DMS153 treated with DMSO at 0.1 percent for 48 hours (cell line): ENCODE data around the gene GLRA3.
A peak's percentile ranks its signal among the peaks of the same experiment; 100 is the strongest.
"Not testable (repeated sequence)": the region's sequence is repeated elsewhere in the genome, so short reads cannot be mapped to it uniquely, and the experiment has no call there.

Experiments used
- DNase-seq: peaks from one replicate; lab custom pipeline; 2025; ENCODE audit not compliant: unreplicated experiment; lab: John Stamatoyannopoulos, UW

GLRA3 gene

GRCh38 chr4:174669270-174669669 lies 159.8 kb downstream of the GLRA3 start:
- DNase-seq: no peak

- no peak for DNase-seq
Observed at GRCh38 chr4:174665799-174666198, 163.2 kb downstream of the GLRA3 start.

GRCh38 chr4:174663216-174663615 lies 165.8 kb downstream of the GLRA3 start:
- DNase-seq: no peak

- DNase-seq: no peak
Observed at GRCh38 chr4:174658246-174658645, 170.8 kb downstream of the GLRA3 start.

- no peak for DNase-seq
Observed at GRCh38 chr4:174657472-174657871, 171.6 kb downstream of the GLRA3 start.

GRCh38 chr4:174654634-174655033 lies 174.4 kb downstream of the GLRA3 start:
- no peak for DNase-seq

- DNase-seq: no peak
Observed at GRCh38 chr4:174650711-174651355, 178.2 kb downstream of the GLRA3 start.

- DNase-seq: no peak
Observed at GRCh38 chr4:174648812-174649211, 180.2 kb downstream of the GLRA3 start.

GRCh38 chr4:174646326-174646725 lies 182.7 kb downstream of the GLRA3 start:
- no peak for DNase-seq

- no peak for DNase-seq
Observed at GRCh38 chr4:174640146-174640545, 188.9 kb downstream of the GLRA3 start.

- no peak for DNase-seq
Observed at GRCh38 chr4:174635732-174636131, 193.3 kb downstream of the GLRA3 start.

GRCh38 chr4:174633399-174633798 lies 195.6 kb downstream of the GLRA3 start:
- DNase-seq: no peak

- peak; percentile 73 for DNase-seq
Observed at GRCh38 chr4:174631901-174632758, 196.9 kb downstream of the GLRA3 start.

GRCh38 chr4:174629907-174630450 lies 199.1 kb downstream of the GLRA3 start:
- not testable (repeated sequence) for DNase-seq

GRCh38 chr4:174629265-174629664 lies 199.8 kb downstream of the GLRA3 start:
- no peak for DNase-seq

GRCh38 chr4:174628191-174628590 lies 200.9 kb downstream of the GLRA3 start:
- no peak for DNase-seq

GRCh38 chr4:174627473-174627872 lies 201.6 kb downstream of the GLRA3 start:
- no peak for DNase-seq

GRCh38 chr4:174626342-174627008 lies 202.6 kb downstream of the GLRA3 start:
- DNase-seq: no peak

GRCh38 chr4:174616661-174617060 lies 212.4 kb downstream of the GLRA3 start:
- DNase-seq: no peak

- DNase-seq: no peak
Observed at GRCh38 chr4:174613979-174614378, 215.1 kb downstream of the GLRA3 start.

- DNase-seq: no peak
Observed at GRCh38 chr4:174611792-174612191, 217.3 kb downstream of the GLRA3 start.

GRCh38 chr4:174607792-174608191 lies 221.3 kb downstream of the GLRA3 start:
- no peak for DNase-seq
